Rectal smooth muscle tissue (tissue), 1 donor: ENCODE measurements around the gene HTT-AS.
A peak's percentile ranks its signal among the peaks of the same experiment; 100 is the strongest.

Source experiments
- H3K27ac ChIP-seq: one replicate; pipeline ENCODE4 v1.7.0; 2013; ENCODE audit warnings: low read depth, low read length, inconsistent platforms
- H3K27me3 ChIP-seq: one replicate; pipeline ENCODE4 v1.7.0; 2013; ENCODE audit warnings: low read length; ENCODE audit not compliant: control insufficient read depth, insufficient read depth
- H3K36me3 ChIP-seq: one replicate; pipeline ENCODE4 v1.7.0; 2013; ENCODE audit warnings: low read length; ENCODE audit not compliant: control insufficient read depth, insufficient read depth
- H3K4me1 ChIP-seq: one replicate; pipeline ENCODE4 v1.7.0; 2013; ENCODE audit warnings: low read length; ENCODE audit not compliant: control insufficient read depth, insufficient read depth
- H3K4me3 ChIP-seq: one replicate; pipeline ENCODE4 v1.7.0; 2013; ENCODE audit warnings: low read length
- H3K9ac ChIP-seq: one replicate; pipeline ENCODE4 v1.7.0; 2013; ENCODE audit warnings: low read length

Gene HTT-AS

DNA sequence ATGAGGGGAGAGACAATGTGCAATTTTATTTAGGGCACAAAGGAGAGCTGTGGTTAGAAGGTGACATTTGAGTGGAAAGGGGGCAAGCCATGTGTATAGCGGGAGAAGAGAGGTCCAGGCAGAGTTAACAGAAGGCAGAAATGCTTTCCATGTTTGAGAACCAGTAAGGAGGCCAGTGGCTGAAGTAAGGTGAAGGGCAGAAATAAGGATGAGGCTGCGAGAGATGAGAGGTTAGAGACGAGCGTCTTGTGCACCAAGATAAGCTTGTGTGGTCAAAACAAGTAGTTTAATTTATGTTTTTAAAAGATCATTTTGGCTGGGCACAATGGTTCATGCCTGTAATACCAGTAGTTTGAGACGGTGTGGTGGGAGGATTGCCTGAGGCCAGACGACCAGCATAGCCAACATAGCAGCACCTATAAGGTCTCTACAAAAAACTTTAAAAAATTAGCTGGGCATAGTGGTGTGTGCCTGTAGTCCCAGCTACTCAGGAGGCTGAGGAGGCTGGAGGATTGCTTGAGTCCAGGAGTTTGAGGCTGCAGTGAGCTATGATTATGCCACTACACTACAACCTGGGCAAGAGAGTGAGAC is 8.7 kb upstream of the HTT-AS start:
- H3K36me3 ChIP-seq: no peaks in the 10 kb centered on the region
- H3K9ac ChIP-seq: no peak overlapping the region
- no peak overlapping the region for H3K4me3 ChIP-seq
- no peaks in the 10 kb centered on the region for H3K27me3 ChIP-seq
- no peak overlapping the region for H3K27ac ChIP-seq
- H3K4me1 ChIP-seq: no peaks in the 10 kb centered on the region

- peaks cover 7% of the 10 kb centered on the region for H3K4me1 ChIP-seq
- no peak overlapping the region for H3K27ac ChIP-seq
- no peak overlapping the region for H3K4me3 ChIP-seq
- no peaks in the 10 kb centered on the region for H3K27me3 ChIP-seq
- no peaks in the 10 kb centered on the region for H3K36me3 ChIP-seq
- H3K9ac ChIP-seq: no peak overlapping the region
Measured at GRCh38 chr4:3079694-3080123, 5.4 kb upstream of the HTT-AS start.

- H3K4me3 ChIP-seq: no peak overlapping the region
- H3K36me3 ChIP-seq: no peaks in the 10 kb centered on the region
Measured at GRCh38 chr4:3077796-3078195, 3.5 kb upstream of the HTT-AS start.

GRCh38 chr4:3075652-3075981 is 1.3 kb upstream of the HTT-AS start:
- peak overlapping the region; percentile 83 for H3K27ac ChIP-seq
- H3K4me3 ChIP-seq: peak overlapping the region; percentile 52
- no peaks in the 10 kb centered on the region for H3K27me3 ChIP-seq
- peaks cover 7% of the 10 kb centered on the region for H3K4me1 ChIP-seq
- H3K9ac ChIP-seq: peak overlapping the region; percentile 17
- no peaks in the 10 kb centered on the region for H3K36me3 ChIP-seq

More at GRCh38 chr4:3077796-3078195, 3.5 kb upstream of the HTT-AS start:
- no peak overlapping the region for H3K9ac ChIP-seq
- peaks cover 7% of the 10 kb centered on the region for H3K4me1 ChIP-seq
- no peaks in the 10 kb centered on the region for H3K27me3 ChIP-seq
- H3K27ac ChIP-seq: no peak overlapping the region

DNA sequence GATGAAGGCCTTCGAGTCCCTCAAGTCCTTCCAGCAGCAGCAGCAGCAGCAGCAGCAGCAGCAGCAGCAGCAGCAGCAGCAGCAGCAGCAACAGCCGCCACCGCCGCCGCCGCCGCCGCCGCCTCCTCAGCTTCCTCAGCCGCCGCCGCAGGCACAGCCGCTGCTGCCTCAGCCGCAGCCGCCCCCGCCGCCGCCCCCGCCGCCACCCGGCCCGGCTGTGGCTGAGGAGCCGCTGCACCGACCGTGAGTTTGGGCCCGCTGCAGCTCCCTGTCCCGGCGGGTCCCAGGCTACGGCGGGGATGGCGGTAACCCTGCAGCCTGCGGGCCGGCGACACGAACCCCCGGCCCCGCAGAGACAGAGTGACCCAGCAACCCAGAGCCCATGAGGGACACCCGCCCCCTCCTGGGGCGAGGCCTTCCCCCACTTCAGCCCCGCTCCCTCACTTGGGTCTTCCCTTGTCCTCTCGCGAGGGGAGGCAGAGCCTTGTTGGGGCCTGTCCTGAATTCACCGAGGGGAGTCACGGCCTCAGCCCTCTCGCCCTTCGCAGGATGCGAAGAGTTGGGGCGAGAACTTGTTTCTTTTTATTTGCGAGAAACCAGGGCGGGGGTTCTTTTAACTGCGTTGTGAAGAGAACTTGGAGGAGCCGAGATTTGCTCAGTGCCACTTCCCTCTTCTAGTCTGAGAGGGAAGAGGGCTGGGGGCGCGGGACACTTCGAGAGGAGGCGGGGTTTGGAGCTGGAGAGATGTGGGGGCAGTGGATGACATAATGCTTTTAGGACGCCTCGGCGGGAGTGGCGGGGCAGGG is 711 bp upstream of the HTT-AS start:
- Histone ChIP-seq H3K36me3 (no peaks in the 10 kb centered on the region), H3K4me3 (peak overlapping the region; percentile 95), H3K27ac (peak overlapping the region; percentile 83), H3K27me3 (no peaks in the 10 kb centered on the region), H3K4me1 (peaks cover 7% of the 10 kb centered on the region), H3K9ac (peak overlapping the region; percentile 68)

GRCh38 chr4:3073158-3074077 is 920 bp downstream of the HTT-AS start:
- H3K27me3 ChIP-seq: no peaks in the 10 kb centered on the region
- H3K9ac ChIP-seq: peak overlapping the region; percentile 24
- H3K27ac ChIP-seq: no peak overlapping the region
- H3K36me3 ChIP-seq: no peaks in the 10 kb centered on the region
- peaks cover 7% of the 10 kb centered on the region for H3K4me1 ChIP-seq
- H3K4me3 ChIP-seq: peak overlapping the region; percentile 78

DNA sequence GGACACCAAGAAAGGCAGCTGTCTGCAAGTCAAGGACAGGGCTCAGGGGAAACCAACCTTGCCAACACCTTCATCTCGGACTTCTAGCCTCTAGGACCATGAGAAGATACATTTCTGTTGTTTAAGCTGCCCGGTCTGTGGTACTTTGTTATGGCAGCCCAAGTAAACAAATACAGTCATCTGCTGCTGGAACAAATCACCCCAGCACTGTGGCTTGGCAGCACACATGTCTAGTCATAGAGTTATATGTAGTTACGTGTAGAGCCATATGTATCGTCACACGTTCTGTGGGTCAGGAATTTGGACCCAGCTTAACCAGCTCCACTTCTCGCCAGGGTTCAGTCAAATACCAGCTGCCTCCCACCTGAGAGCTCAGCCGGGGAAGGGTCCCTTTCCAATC is 2.5 kb downstream of the HTT-AS start:
- H3K9ac ChIP-seq: no peak overlapping the region
- no peaks in the 10 kb centered on the region for H3K27me3 ChIP-seq
- peaks cover 7% of the 10 kb centered on the region for H3K4me1 ChIP-seq
- H3K27ac ChIP-seq: no peak overlapping the region
- H3K36me3 ChIP-seq: no peaks in the 10 kb centered on the region
- no peak overlapping the region for H3K4me3 ChIP-seq

- H3K4me3 ChIP-seq: no peak overlapping the region
- no peak overlapping the region for H3K9ac ChIP-seq
- H3K4me1 ChIP-seq: peaks cover 4% of the 10 kb centered on the region
- H3K27me3 ChIP-seq: no peaks in the 10 kb centered on the region
- no peaks in the 10 kb centered on the region for H3K36me3 ChIP-seq
- H3K27ac ChIP-seq: no peak overlapping the region
Measured at GRCh38 chr4:3070709-3071500, 3.4 kb downstream of the HTT-AS start.

DNA sequence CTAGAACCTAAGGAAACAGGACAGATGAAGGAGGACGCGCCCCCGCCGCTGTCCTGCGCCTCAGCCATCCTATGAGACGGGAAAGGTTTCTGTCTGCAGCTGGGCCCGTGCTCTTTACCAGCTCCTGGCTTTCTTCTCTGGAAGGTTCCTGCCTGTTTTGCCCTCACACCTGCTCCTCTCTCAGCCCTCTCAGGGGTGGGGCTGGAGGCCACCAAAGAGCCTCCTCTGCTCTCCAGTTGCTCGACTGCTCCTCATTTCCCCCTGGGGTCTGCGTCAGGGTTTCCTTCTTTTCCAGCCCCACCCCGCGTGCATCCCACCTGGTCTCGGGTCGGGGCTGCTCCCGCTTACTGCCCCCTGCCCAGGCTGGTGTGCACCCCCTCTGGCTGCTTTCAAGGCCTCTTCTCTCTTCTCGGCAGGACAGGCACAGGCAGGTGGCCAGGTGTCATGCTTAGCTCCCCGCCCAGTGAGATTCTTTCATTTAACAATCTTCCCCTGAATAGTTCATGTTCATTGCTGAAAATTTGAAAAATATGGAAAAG is 4.6 kb downstream of the HTT-AS start:
- Histone ChIP-seq H3K9ac (no peak overlapping the region), H3K4me3 (no peak overlapping the region), H3K27me3 (no peaks in the 10 kb centered on the region), H3K27ac (no peak overlapping the region), H3K36me3 (no peaks in the 10 kb centered on the region), H3K4me1 (no peaks in the 10 kb centered on the region)

DNA sequence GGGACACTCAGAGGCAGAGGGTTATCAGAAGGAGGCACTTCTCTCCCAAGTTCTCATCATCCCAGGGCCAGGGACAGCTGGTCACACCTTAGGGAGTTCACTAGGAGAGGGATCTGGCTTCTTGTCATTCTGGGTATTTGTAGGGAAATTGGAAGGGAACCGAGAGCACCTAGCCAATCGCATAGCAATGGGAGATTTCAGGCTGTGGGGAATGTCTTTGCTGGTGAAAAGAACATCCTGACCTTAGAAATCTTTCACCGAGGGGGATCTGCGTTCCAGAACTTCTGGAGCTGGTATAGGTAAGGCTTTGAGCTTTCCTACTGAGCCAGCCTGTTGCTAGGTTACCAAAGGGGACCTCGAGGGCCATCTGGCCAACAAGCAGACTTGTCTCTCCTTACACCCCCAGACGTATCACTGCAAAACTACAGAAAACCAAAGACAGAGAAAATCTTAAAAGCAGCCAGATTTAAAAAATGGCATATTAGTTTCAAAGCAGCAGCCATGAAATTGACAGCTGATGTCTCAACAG is 6.8 kb downstream of the HTT-AS start:
- Histone ChIP-seq H3K9ac (no peak overlapping the region), H3K27me3 (no peaks in the 10 kb centered on the region), H3K36me3 (no peaks in the 10 kb centered on the region), H3K4me1 (no peaks in the 10 kb centered on the region), H3K4me3 (no peak overlapping the region), H3K27ac (no peak overlapping the region)

DNA sequence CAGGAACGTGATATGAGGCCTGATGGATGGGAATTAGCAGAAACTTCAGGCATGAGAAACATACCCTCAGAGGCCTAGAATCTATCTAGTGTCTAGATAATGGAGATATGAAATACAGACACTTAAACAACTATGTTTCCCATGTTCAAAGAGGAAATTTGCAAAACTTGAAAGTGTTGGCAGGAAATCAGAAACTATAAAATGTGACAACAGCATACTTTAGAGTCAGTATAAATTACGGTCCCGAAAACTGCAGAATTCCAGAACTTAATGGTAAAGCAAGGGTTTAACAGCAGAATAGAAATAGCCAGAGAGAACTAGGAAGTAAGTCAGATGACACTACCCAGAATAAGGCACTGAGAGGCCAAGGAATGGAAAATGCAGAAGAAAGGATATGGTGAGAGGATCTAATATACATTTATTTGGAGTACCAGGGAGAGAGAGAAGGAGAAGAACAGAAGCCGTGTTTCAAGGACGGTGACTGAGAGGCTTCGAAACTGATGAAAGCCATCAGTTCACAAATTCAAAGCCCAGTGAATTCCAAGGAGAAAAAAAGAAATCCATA is 7.4 kb downstream of the HTT-AS start:
- Histone ChIP-seq H3K9ac (no peak overlapping the region), H3K27me3 (no peaks in the 10 kb centered on the region)

More for the DNA sequence above, 7.4 kb downstream of the HTT-AS start:
- Histone ChIP-seq H3K4me3 (no peak overlapping the region), H3K36me3 (no peaks in the 10 kb centered on the region), H3K4me1 (no peaks in the 10 kb centered on the region), H3K27ac (no peak overlapping the region)
